GM12878 (cell line): ENCODE results near the gene GRM7. TPM values are rescaled to one million over a fixed set of nuclear protein-coding genes. Genes with fewer than 3 reads are reported as not detected.

Experiments used
- ATAC-seq: fragments of 200-7000 bp; cut with Tn5 transposase; 3 replicates; pipeline ENCODE4 v1.9.1; 2020; ENCODE audit warnings: mild to moderate bottlenecking, moderate library complexity
- BruUV-seq: library from RNA; stranded (reverse); fragments of 400-500 nt; replicated peaks from 2 replicates; lab custom pipeline; 2021; lab: Mats Ljungman, UMichigan
- CTCF ChIA-PET: fragments of 300-600 bp; sonication (Branson Sonifier 250); formaldehyde crosslinking; extraction: SDS; loops from one replicate; lab custom pipeline; 2021; ENCODE audit warnings: inconsistent platforms; lab: Yijun Ruan, JAX
- POLR2A ChIA-PET: fragments of 350-600 bp; formaldehyde crosslinking; extraction: SDS; loops from one replicate; lab custom pipeline; 2021; ENCODE audit warnings: inconsistent platforms; lab: Charles Lee
- RAD21 ChIA-PET: fragments of 300-600 bp; sonication (Branson Sonifier 250); formaldehyde crosslinking; loops from one replicate; lab custom pipeline; 2023; ENCODE audit warnings: antibody characterized with exemption; ENCODE audit not compliant: unreplicated experiment; lab: Charles Lee
- SMC1A ChIA-PET: fragments of 300-600 bp; sonication (Branson Sonifier 250); formaldehyde crosslinking; loops from one replicate; lab custom pipeline; 2023; ENCODE audit not compliant: unreplicated experiment, uncharacterized antibody; lab: Charles Lee
- DNase-seq: peaks from one replicate; pipeline ENCODE4 v3.0.0-alpha.2; 2011; ENCODE audit warnings: low read depth, low spot score
- FAIRE-seq: peaks from 3 replicates; lab custom pipeline; 2011; peaks lifted over from hg19 to GRCh38; lab: Jason Lieb, UNC
- H2AFZ ChIP-seq: 2 replicates; pipeline ENCODE4 v1.6.0; 2011; ENCODE audit warnings: low read depth, low read length, control low read depth; ENCODE audit not compliant: control insufficient read depth
- H3K27ac ChIP-seq: 2 replicates; pipeline ENCODE4 v1.5.1; 2011; ENCODE audit warnings: control low read depth; ENCODE audit not compliant: control insufficient read depth, insufficient read depth
- H3K27me3 ChIP-seq, 2 experiments: replicated peaks in 1 of 2; 2 replicates each; pipeline versions ENCODE4 v1.6.0 to v1.6.1; 2011; ENCODE audit warnings: low read length in 1 of 2; ENCODE audit not compliant: control insufficient read depth in 2 of 2, insufficient read depth in 2 of 2
- H3K36me3 ChIP-seq, 2 experiments: 2 replicates each; pipeline ENCODE4 v1.5.1; 2011; ENCODE audit warnings: low read length in 1 of 2; ENCODE audit not compliant: control insufficient read depth in 2 of 2, insufficient read depth in 2 of 2
- H3K4me1 ChIP-seq: 2 replicates; pipeline ENCODE4 v1.6.1; 2011; ENCODE audit warnings: mild to moderate bottlenecking, low read length, moderate library complexity, mixed read lengths; ENCODE audit not compliant: control insufficient read depth, insufficient read depth
- H3K4me2 ChIP-seq: 2 replicates; pipeline ENCODE4 v1.6.0; 2011; ENCODE audit warnings: control low read depth; ENCODE audit not compliant: control insufficient read depth, insufficient read depth
- H3K4me3 ChIP-seq: fragments of 200-600 bp; sonication (generic); 2 replicates; pipeline ENCODE4 v1.5.1; 2016
- H3K79me2 ChIP-seq: 2 replicates; pipeline ENCODE4 v1.6.0; 2011; ENCODE audit warnings: low read length; ENCODE audit not compliant: control insufficient read depth, insufficient read depth
- H3K9ac ChIP-seq: 2 replicates; pipeline ENCODE4 v1.8.0; 2011; ENCODE audit warnings: low read length, control low read depth, mixed read lengths; ENCODE audit not compliant: control insufficient read depth, insufficient read depth
- H3K9me3 ChIP-seq: replicated peaks from 3 replicates; pipeline ENCODE4 v1.5.1; 2011; ENCODE audit warnings: mild to moderate bottlenecking, low read length; ENCODE audit not compliant: control insufficient read depth, insufficient read depth
- H4K20me1 ChIP-seq: 2 replicates; pipeline ENCODE4 v1.6.0; 2011; ENCODE audit not compliant: control insufficient read depth, insufficient read depth
- ATF7 ChIP-seq: fragments of 450-650 bp; IDR thresholded peaks from 2 replicates; pipeline ENCODE4 v1.6.1; 2016; ENCODE audit warnings: low read depth, mild to moderate bottlenecking
- BACH1 ChIP-seq: fragments of 450-650 bp; IDR thresholded peaks from 2 replicates; pipeline ENCODE4 v1.6.1; 2017; ENCODE audit warnings: mild to moderate bottlenecking, borderline replicate concordance
- CBFB ChIP-seq: IDR thresholded peaks from 2 replicates; pipeline ENCODE4 v1.6.1; 2016; ENCODE audit warnings: antibody characterized with exemption, low read depth
- KAT2A ChIP-seq: conservative IDR thresholded peaks from 2 replicates; pipeline ENCODE4 v1.6.1; 2011; ENCODE audit warnings: low read depth, low read length; ENCODE audit not compliant: control insufficient read depth
- NR2C2 ChIP-seq: IDR thresholded peaks from 2 replicates; pipeline ENCODE4 v1.6.1; 2011; ENCODE audit warnings: borderline replicate concordance, low read depth; ENCODE audit not compliant: control insufficient read depth, insufficient read length
- POLR2AphosphoS2 ChIP-seq: IDR thresholded peaks from 2 replicates; pipeline ENCODE4 v1.6.1; 2011; ENCODE audit warnings: low read depth, mild to moderate bottlenecking, low read length, improper control_type of control experiment, moderate library complexity
- RFX5 ChIP-seq: IDR thresholded peaks from 2 replicates; pipeline ENCODE4 v1.6.1; 2011; ENCODE audit warnings: low read depth, low read length, improper control_type of control experiment
- SMARCA5 ChIP-seq: fragments of 450-650 bp; IDR thresholded peaks from 2 replicates; pipeline ENCODE4 v1.6.1; 2017; ENCODE audit warnings: mild to moderate bottlenecking
- SMC3 ChIP-seq: IDR thresholded peaks from 2 replicates; pipeline ENCODE4 v1.6.1; 2011; ENCODE audit warnings: low read length, improper control_type of control experiment, borderline replicate concordance
- TBL1XR1 ChIP-seq: IDR thresholded peaks from 2 replicates; pipeline ENCODE4 v1.6.1; 2012; ENCODE audit warnings: low read depth, low read length, improper control_type of control experiment
- TCF3 ChIP-seq: IDR thresholded peaks from 2 replicates; pipeline ENCODE4 v1.6.1; 2012; ENCODE audit warnings: low read depth, mild to moderate bottlenecking, low read length, borderline replicate concordance; ENCODE audit not compliant: insufficient read depth
- ZNF207 ChIP-seq: fragments of 450-650 bp; IDR thresholded peaks from 2 replicates; pipeline ENCODE4 v1.6.1; 2014; ENCODE audit warnings: antibody characterized with exemption, mild to moderate bottlenecking, borderline replicate concordance
- ZNF217 ChIP-seq: fragments of 450-650 bp; IDR thresholded peaks from 2 replicates; pipeline ENCODE4 v1.6.1; 2017; ENCODE audit warnings: antibody characterized with exemption, mild to moderate bottlenecking
- ZNF24 ChIP-seq: fragments of 450-650 bp; IDR thresholded peaks from 2 replicates; pipeline ENCODE4 v1.6.1; 2017; ENCODE audit warnings: antibody characterized with exemption, mild to moderate bottlenecking
- ZSCAN29 ChIP-seq: fragments of 450-650 bp; IDR thresholded peaks from 2 replicates; pipeline ENCODE4 v1.6.1; 2017; ENCODE audit warnings: mild to moderate bottlenecking, moderate library complexity
- WGBS: methylation state at CpG from one replicate; pipeline ENCODE4 v1.1.6; 2016; ENCODE audit warnings: low lambda C conversion rate; ENCODE audit not compliant: insufficient replicate concordance, insufficient coverage; ENCODE audit errors: missing lambda C conversion rate; 5-methylcytosine and 5-hydroxymethylcytosine counted together
- in situ Hi-C: fragments of 300-500 bp; cut with MboI; formaldehyde crosslinking; loops from 9 replicates; pipeline ENCODE4 v1.14.3; 2018; ENCODE audit warnings: mixed read lengths
- intact Hi-C: fragments of 100-400 bp; cut with micrococcal nuclease; formaldehyde crosslinking; loops from one replicate; pipeline ENCODE4 v1.14.2; 2022; ENCODE audit not compliant: unreplicated experiment
- polyA plus RNA-seq, 11 experiments: library from polyadenylated mRNA; depleted of rRNA in 4 of 11; unstranded in 6 of 11; stranded (reverse) in 5 of 11; fragments of >200 nt; fragmentation: Nextera tagmentation in 4 of 11; fragmentation: Illumina TruSeq in 1 of 11; extraction: Ambion mirVana in 4 of 11; extraction: Trizol in 1 of 11; gene quantifications; 1 replicate in 1 of 11; 2 replicates in 10 of 11; pipeline versions ENCODE4 v1.2.1 to v1.2.3, GENCODE V29; 2011 to 2016; ENCODE audit warnings: inconsistent platforms in 2 of 11, missing spikeins in 2 of 11, low read depth in 1 of 11
- total RNA-seq, 4 experiments: library from RNA; depleted of rRNA in 3 of 4; stranded (reverse); fragments of >200 nt in 3 of 4; fragmentation: Illumina TruSeq in 1 of 4; extraction: Trizol in 1 of 4; gene quantifications; 2 replicates each; pipeline versions ENCODE4 v1.2.1 to v1.2.3, GENCODE V29; 2013 to 2021
- TF ChIP-seq, protein P1 (sequence below): IDR thresholded peaks from 2 replicates; pipeline ENCODE4 v1.6.1; 2011; ENCODE audit warnings: borderline replicate concordance, low read depth, mild to moderate bottlenecking, moderate library complexity, low read length; ENCODE audit not compliant: insufficient read depth, poor library complexity, severe bottlenecking
- TF ChIP-seq, protein P2 (sequence below): fragments of 450-650 bp; IDR thresholded peaks from 2 replicates; pipeline ENCODE4 v1.6.1; 2017; ENCODE audit warnings: mild to moderate bottlenecking, moderate library complexity

Gene GRM7
- total and polyA plus RNA-seq, 10 of the 15 experiments (the other 5 are each of a cell fraction or from before 2014, with no cell fraction given), result not detected

GRCh38 chr3:7029562-7029961, 168.6 kb downstream of the GRM7 start:
- no peak for ATAC-seq
- CTCF ChIA-PET, result no interaction called here
- Histone ChIP-seq H3K4me1 (no peaks in the 10 kb centered on the region), H3K9me3 (no peaks in the 10 kb centered on the region), H3K9ac (no peak overlapping the region), H3K4me3 (no peak overlapping the region), H3K36me3 (no peaks in the 10 kb centered on the region), H3K27ac (no peak overlapping the region), H2AFZ (no peak overlapping the region), H3K79me2 (no peaks in the 10 kb centered on the region), H3K27me3 (no peaks in the 10 kb centered on the region), H3K4me2 (no peak overlapping the region), H4K20me1 (no peaks in the 10 kb centered on the region)
- POLR2A ChIA-PET, result no interaction called here
- RAD21 ChIA-PET, result no interaction called here
- 40% methylated on average over 3 of the region's 3 CpGs for WGBS
- no TSS peak for BruUV-seq
- intact Hi-C loops, result no loop called here
- TF ChIP-seq SMARCA5, result no peak
- TF ChIP-seq ATF7, result no peak
- TF ChIP-seq, protein P1, sequence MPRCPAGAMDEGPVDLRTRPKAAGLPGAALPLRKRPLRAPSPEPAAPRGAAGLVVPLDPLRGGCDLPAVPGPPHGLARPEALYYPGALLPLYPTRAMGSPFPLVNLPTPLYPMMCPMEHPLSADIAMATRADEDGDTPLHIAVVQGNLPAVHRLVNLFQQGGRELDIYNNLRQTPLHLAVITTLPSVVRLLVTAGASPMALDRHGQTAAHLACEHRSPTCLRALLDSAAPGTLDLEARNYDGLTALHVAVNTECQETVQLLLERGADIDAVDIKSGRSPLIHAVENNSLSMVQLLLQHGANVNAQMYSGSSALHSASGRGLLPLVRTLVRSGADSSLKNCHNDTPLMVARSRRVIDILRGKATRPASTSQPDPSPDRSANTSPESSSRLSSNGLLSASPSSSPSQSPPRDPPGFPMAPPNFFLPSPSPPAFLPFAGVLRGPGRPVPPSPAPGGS, result no peak
- TF ChIP-seq TBL1XR1, result no peak
- no peak for TF ChIP-seq ZNF207
- no peak for TF ChIP-seq POLR2AphosphoS2
- no peak for TF ChIP-seq ZSCAN29
- TF ChIP-seq NR2C2, result no peak
- no peak for TF ChIP-seq RFX5
- TF ChIP-seq CBFB, result no peak
- TF ChIP-seq ZNF217, result no peak
- TF ChIP-seq TCF3, result no peak
- TF ChIP-seq BACH1, result no peak
- TF ChIP-seq SMC3, result no peak
- TF ChIP-seq, protein P2, sequence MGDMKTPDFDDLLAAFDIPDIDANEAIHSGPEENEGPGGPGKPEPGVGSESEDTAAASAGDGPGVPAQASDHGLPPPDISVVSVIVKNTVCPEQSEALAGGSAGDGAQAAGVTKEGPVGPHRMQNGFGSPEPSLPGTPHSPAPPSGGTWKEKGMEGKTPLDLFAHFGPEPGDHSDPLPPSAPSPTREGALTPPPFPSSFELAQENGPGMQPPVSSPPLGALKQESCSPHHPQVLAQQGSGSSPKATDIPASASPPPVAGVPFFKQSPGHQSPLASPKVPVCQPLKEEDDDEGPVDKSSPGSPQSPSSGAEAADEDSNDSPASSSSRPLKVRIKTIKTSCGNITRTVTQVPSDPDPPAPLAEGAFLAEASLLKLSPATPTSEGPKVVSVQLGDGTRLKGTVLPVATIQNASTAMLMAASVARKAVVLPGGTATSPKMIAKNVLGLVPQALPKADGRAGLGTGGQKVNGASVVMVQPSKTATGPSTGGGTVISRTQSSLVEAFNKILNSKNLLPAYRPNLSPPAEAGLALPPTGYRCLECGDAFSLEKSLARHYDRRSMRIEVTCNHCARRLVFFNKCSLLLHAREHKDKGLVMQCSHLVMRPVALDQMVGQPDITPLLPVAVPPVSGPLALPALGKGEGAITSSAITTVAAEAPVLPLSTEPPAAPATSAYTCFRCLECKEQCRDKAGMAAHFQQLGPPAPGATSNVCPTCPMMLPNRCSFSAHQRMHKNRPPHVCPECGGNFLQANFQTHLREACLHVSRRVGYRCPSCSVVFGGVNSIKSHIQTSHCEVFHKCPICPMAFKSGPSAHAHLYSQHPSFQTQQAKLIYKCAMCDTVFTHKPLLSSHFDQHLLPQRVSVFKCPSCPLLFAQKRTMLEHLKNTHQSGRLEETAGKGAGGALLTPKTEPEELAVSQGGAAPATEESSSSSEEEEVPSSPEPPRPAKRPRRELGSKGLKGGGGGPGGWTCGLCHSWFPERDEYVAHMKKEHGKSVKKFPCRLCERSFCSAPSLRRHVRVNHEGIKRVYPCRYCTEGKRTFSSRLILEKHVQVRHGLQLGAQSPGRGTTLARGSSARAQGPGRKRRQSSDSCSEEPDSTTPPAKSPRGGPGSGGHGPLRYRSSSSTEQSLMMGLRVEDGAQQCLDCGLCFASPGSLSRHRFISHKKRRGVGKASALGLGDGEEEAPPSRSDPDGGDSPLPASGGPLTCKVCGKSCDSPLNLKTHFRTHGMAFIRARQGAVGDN, result no peak
- TF ChIP-seq KAT2A, result no peak
- no peak for TF ChIP-seq ZNF24
- no peak for FAIRE-seq
- SMC1A ChIA-PET, result no interaction called here
- in situ Hi-C loops, result no loop called here
- no peak for DNase-seq
